H1 (cell line): ENCODE measurements around the gene GBF1. TPM values are rescaled to one million over a fixed set of nuclear protein-coding genes. Genes with fewer than 3 reads are reported as not detected.

Experiments
- CTCF ChIA-PET: fragments of 300-600 bp; sonication (Branson Sonifier 250); formaldehyde crosslinking; loops from one replicate; lab custom pipeline; 2021; ENCODE audit not compliant: partially characterized antibody; lab: Charles Lee
- POLR2A ChIA-PET: fragments of 300-600 bp; sonication (Branson Sonifier 250); formaldehyde crosslinking; loops from one replicate; lab custom pipeline; 2021; ENCODE audit warnings: inconsistent platforms; ENCODE audit not compliant: partially characterized antibody; lab: Charles Lee
- DNase-seq, 2 experiments: peaks; one replicate each; pipeline versions ENCODE4 v3.0.0 to v3.0.0-alpha.2; 2010 to 2022; ENCODE audit warnings: low spot score in 2 of 2, low read depth in 1 of 2, mixed read lengths in 1 of 2
- FAIRE-seq: peaks from 2 replicates; lab custom pipeline; 2011; peaks lifted over from hg19 to GRCh38; lab: Jason Lieb, UNC
- H2AFZ ChIP-seq: 2 replicates; pipeline ENCODE4 v1.8.1; 2012; ENCODE audit warnings: low read length, inconsistent platforms
- H2AK5ac ChIP-seq: 2 replicates; pipeline ENCODE4 v1.6.1; 2013; ENCODE audit warnings: low read depth, low read length
- H2BK120ac ChIP-seq: replicated peaks from 2 replicates; pipeline ENCODE3; 2013; ENCODE audit warnings: low read depth, low read length, inconsistent platforms
- H2BK12ac ChIP-seq: 2 replicates; pipeline ENCODE4 v1.6.1; 2013; ENCODE audit warnings: low read depth, low read length
- H2BK15ac ChIP-seq: 2 replicates; pipeline ENCODE4 v1.6.1; 2013; ENCODE audit warnings: low read length
- H2BK20ac ChIP-seq: 2 replicates; pipeline ENCODE4 v1.6.1; 2013; ENCODE audit warnings: low read length
- H2BK5ac ChIP-seq: 2 replicates; pipeline ENCODE4 v1.6.1; 2013; ENCODE audit warnings: low read depth, low read length
- H3K14ac ChIP-seq: 2 replicates; pipeline ENCODE4 v1.6.1; 2013; ENCODE audit warnings: inconsistent platforms; ENCODE audit not compliant: insufficient read length
- H3K18ac ChIP-seq: 2 replicates; pipeline ENCODE4 v1.6.1; 2013; ENCODE audit warnings: low read length; ENCODE audit errors: extremely low read depth
- H3K23ac ChIP-seq: 2 replicates; pipeline ENCODE4 v1.6.1; 2013; ENCODE audit warnings: inconsistent platforms; ENCODE audit not compliant: insufficient read length
- H3K23me2 ChIP-seq: 2 replicates; pipeline ENCODE4 v1.6.1; 2013; ENCODE audit warnings: low read depth, low read length
- H3K27ac ChIP-seq: 2 replicates; pipeline ENCODE4 v1.6.1; 2011; ENCODE audit warnings: low read depth, low read length, inconsistent platforms
- H3K27me3 ChIP-seq, 4 experiments: replicated peaks in 1 of 4; 1 replicate in 1 of 4; 2 replicates in 3 of 4; pipeline versions ENCODE4 v1.6.1 to v1.8.1; 2011 to 2013; ENCODE audit warnings: low read length in 3 of 4, mild to moderate bottlenecking in 3 of 4, inconsistent platforms in 2 of 4, mixed read lengths in 2 of 4, moderate library complexity in 1 of 4; ENCODE audit not compliant: control insufficient read depth in 3 of 4, insufficient read depth in 3 of 4; ENCODE audit errors: extremely low read depth in 1 of 4
- H3K36me3 ChIP-seq, 4 experiments: 2 replicates each; pipeline versions ENCODE4 v1.6.1 to v1.8.1; 2011 to 2013; ENCODE audit warnings: mild to moderate bottlenecking in 4 of 4, low read length in 3 of 4, moderate library complexity in 2 of 4, control low read depth in 1 of 4, inconsistent platforms in 1 of 4; ENCODE audit not compliant: insufficient read depth in 4 of 4, control insufficient read depth in 2 of 4
- H3K4ac ChIP-seq: replicated peaks from 2 replicates; pipeline ENCODE3; 2013; ENCODE audit warnings: low read length, low read depth, mixed read lengths, inconsistent platforms; ENCODE audit not compliant: insufficient read length
- H3K4me1 ChIP-seq, 4 experiments: replicated peaks in 1 of 4; 1 replicate in 1 of 4; 2 replicates in 3 of 4; pipeline versions ENCODE4 v1.6.1 to v1.8.1; 2011 to 2013; ENCODE audit warnings: low read length in 3 of 4, inconsistent platforms in 2 of 4, mixed read lengths in 1 of 4; ENCODE audit not compliant: insufficient read depth in 4 of 4, control insufficient read depth in 3 of 4
- H3K4me2 ChIP-seq, 2 experiments: 2 replicates each; pipeline versions ENCODE4 v1.6.1 to v1.8.1; 2011 to 2013; ENCODE audit warnings: low read depth in 2 of 2, low read length in 2 of 2, control low read depth in 1 of 2, inconsistent platforms in 1 of 2, mild to moderate bottlenecking in 1 of 2; ENCODE audit not compliant: insufficient read depth in 1 of 2
- H3K4me3 ChIP-seq, 4 experiments: fragments of 200-600, 300-600 bp in 1 of 4; sonication (generic), shearing (Covaris generic), sonication (Bioruptor Twin) in 1 of 4; 2 replicates each; pipeline versions ENCODE4 v1.5.1 to v1.8.1; 2011 to 2016; ENCODE audit warnings: low read length in 4 of 4, low read depth in 3 of 4, control low read depth in 2 of 4, inconsistent platforms in 2 of 4, mild to moderate bottlenecking in 2 of 4, mixed read lengths in 1 of 4, moderate library complexity in 1 of 4; ENCODE audit not compliant: insufficient read depth in 2 of 4; ENCODE audit errors: extremely low read depth in 1 of 4
- H3K56ac ChIP-seq: replicated peaks from 2 replicates; pipeline ENCODE3; 2013; ENCODE audit warnings: low read depth, mild to moderate bottlenecking, mixed read lengths, low read length, inconsistent platforms; ENCODE audit not compliant: insufficient read length
- H3K79me1 ChIP-seq: 2 replicates; pipeline ENCODE4 v1.6.1; 2013; ENCODE audit warnings: low read depth, low read length, control low read depth
- H3K79me2 ChIP-seq, 2 experiments: 2 replicates each; pipeline versions ENCODE4 v1.6.1 to v1.8.1; 2012 to 2013; ENCODE audit warnings: low read length in 2 of 2, mild to moderate bottlenecking in 2 of 2, inconsistent platforms in 1 of 2; ENCODE audit not compliant: insufficient read depth in 2 of 2, control insufficient read depth in 1 of 2
- H3K9ac ChIP-seq, 4 experiments: replicated peaks in 1 of 4; 1 replicate in 1 of 4; 2 replicates in 3 of 4; pipeline versions ENCODE4 v1.6.1 to v1.8.1; 2011 to 2013; ENCODE audit warnings: low read depth in 3 of 4, low read length in 3 of 4, control low read depth in 2 of 4, mild to moderate bottlenecking in 2 of 4, moderate library complexity in 2 of 4, inconsistent platforms in 1 of 4; ENCODE audit errors: extremely low read depth in 1 of 4
- H3K9me3 ChIP-seq, 2 experiments: 2 replicates each; pipeline versions ENCODE4 v1.6.1 to v1.8.1; 2012 to 2013; ENCODE audit warnings: mild to moderate bottlenecking in 2 of 2, moderate library complexity in 2 of 2, control low read depth in 1 of 2, inconsistent platforms in 1 of 2, low read depth in 1 of 2, low read length in 1 of 2, mixed read lengths in 1 of 2; ENCODE audit not compliant: insufficient read depth in 2 of 2
- H4K20me1 ChIP-seq, 2 experiments: replicated peaks in 1 of 2; 2 replicates each; pipeline versions ENCODE3 to v1.8.1; 2011 to 2013; ENCODE audit warnings: inconsistent platforms in 2 of 2, low read length in 2 of 2, mild to moderate bottlenecking in 1 of 2; ENCODE audit not compliant: insufficient read depth in 2 of 2, control insufficient read depth in 1 of 2
- H4K5ac ChIP-seq: 2 replicates; pipeline ENCODE4 v1.6.1; 2013; ENCODE audit warnings: low read length, low read depth, mixed read lengths, inconsistent platforms; ENCODE audit not compliant: insufficient read length
- H4K8ac ChIP-seq: 2 replicates; pipeline ENCODE4 v1.8.0; 2013; ENCODE audit warnings: mild to moderate bottlenecking, moderate library complexity, low read length, inconsistent platforms; ENCODE audit not compliant: insufficient read depth; ENCODE audit errors: extremely low read depth
- H4K91ac ChIP-seq: replicated peaks from 2 replicates; pipeline ENCODE3; 2013; ENCODE audit warnings: low read length, mixed read lengths, inconsistent platforms; ENCODE audit not compliant: insufficient read length
- BCL11A ChIP-seq, 2 experiments: IDR thresholded peaks; one replicate each; pipeline ENCODE4 v1.6.1; 2011; ENCODE audit warnings: low read depth in 2 of 2, low read length in 2 of 2, mild to moderate bottlenecking in 2 of 2
- CREB1 ChIP-seq: IDR thresholded peaks from 2 replicates; pipeline ENCODE4 v1.6.1; 2012; ENCODE audit warnings: inconsistent platforms
- HDAC6 ChIP-seq: IDR thresholded peaks from one replicate; pipeline ENCODE4 v1.7.1; 2012; ENCODE audit warnings: low read depth, mild to moderate bottlenecking, inconsistent platforms, low read length, moderate library complexity
- KDM1A ChIP-seq: fragments of 200-600, 300-600 bp; sonication (generic); IDR thresholded peaks from 2 replicates; pipeline ENCODE4 v1.7.1; 2016; ENCODE audit warnings: mild to moderate bottlenecking, low read length, borderline replicate concordance
- KDM4A ChIP-seq: IDR thresholded peaks from one replicate; pipeline ENCODE4 v1.7.1; 2012; ENCODE audit warnings: low read depth, mild to moderate bottlenecking, moderate library complexity, low read length, inconsistent platforms; ENCODE audit not compliant: severe bottlenecking
- NRF1 ChIP-seq: IDR thresholded peaks from 2 replicates; pipeline ENCODE4 v1.6.1; 2011; ENCODE audit warnings: mild to moderate bottlenecking, low read depth, low read length, improper control_type of control experiment
- RFX5 ChIP-seq: IDR thresholded peaks from 2 replicates; pipeline ENCODE4 v1.6.1; 2011; ENCODE audit warnings: low read depth, low read length, improper control_type of control experiment, borderline replicate concordance
- SAP30 ChIP-seq: fragments of 300-600 bp; sonication (generic); IDR thresholded peaks from 2 replicates; pipeline ENCODE4 v1.7.1; 2012; ENCODE audit warnings: low read length, moderate library complexity, mild to moderate bottlenecking, inconsistent platforms; ENCODE audit not compliant: insufficient read depth, insufficient replicate concordance
- SIN3A ChIP-seq, 2 experiments: IDR thresholded peaks in 1 of 2; conservative IDR thresholded peaks in 1 of 2; 2 replicates each; pipeline ENCODE4 v1.6.1; 2011 to 2012; ENCODE audit warnings: low read length in 2 of 2, improper control_type of control experiment in 1 of 2, low read depth in 1 of 2, mild to moderate bottlenecking in 1 of 2
- SRF ChIP-seq: IDR thresholded peaks from 2 replicates; pipeline ENCODE4 v1.6.1; 2011; ENCODE audit warnings: mild to moderate bottlenecking, low read depth, low read length, moderate library complexity
- WGBS, 2 experiments: shearing (Covaris generic) in 1 of 2; methylation state at CpG; one replicate each; pipeline versions ENCODE4 v1.1.6 to v1.1.7; 2013 to 2015; ENCODE audit warnings: low lambda C conversion rate in 2 of 2, mixed read lengths in 2 of 2, inconsistent platforms in 1 of 2, low coverage in 1 of 2, missing lambda C conversion rate in 1 of 2; ENCODE audit not compliant: insufficient replicate concordance in 2 of 2, insufficient coverage in 1 of 2, insufficient read length in 1 of 2; ENCODE audit errors: extremely low coverage in 1 of 2, missing lambda C conversion rate in 1 of 2; 5-methylcytosine and 5-hydroxymethylcytosine counted together
- polyA plus RNA-seq, 7 experiments: library from polyadenylated mRNA; depleted of rRNA in 3 of 7; stranded (reverse) in 5 of 7; unstranded in 2 of 7; fragments of >200 nt in 5 of 7; fragments of 200-250 nt in 2 of 7; gene quantifications; 1 replicate in 5 of 7; 2 replicates in 1 of 7; 4 replicates in 1 of 7; pipeline versions ENCODE4 v1.2.1 to v1.2.3, GENCODE V29; 2011 to 2013; ENCODE audit warnings: missing spikeins in 2 of 7, mixed read lengths in 2 of 7
- total RNA-seq: library from RNA; stranded (reverse); fragmentation: NEBNext Ultra II Directional; extraction: Animal tissue kit (Norgen Biotek cat#: 25700); gene quantifications from 2 replicates; pipeline ENCODE4 v1.2.1, GENCODE V29; 2021

GBF1 gene
- total and polyA plus RNA-seq, 2 of the 8 experiments (the other 6 are each of a cell fraction or from before 2014, with no cell fraction given) = 11.0 to 25.5 TPM

DNA sequence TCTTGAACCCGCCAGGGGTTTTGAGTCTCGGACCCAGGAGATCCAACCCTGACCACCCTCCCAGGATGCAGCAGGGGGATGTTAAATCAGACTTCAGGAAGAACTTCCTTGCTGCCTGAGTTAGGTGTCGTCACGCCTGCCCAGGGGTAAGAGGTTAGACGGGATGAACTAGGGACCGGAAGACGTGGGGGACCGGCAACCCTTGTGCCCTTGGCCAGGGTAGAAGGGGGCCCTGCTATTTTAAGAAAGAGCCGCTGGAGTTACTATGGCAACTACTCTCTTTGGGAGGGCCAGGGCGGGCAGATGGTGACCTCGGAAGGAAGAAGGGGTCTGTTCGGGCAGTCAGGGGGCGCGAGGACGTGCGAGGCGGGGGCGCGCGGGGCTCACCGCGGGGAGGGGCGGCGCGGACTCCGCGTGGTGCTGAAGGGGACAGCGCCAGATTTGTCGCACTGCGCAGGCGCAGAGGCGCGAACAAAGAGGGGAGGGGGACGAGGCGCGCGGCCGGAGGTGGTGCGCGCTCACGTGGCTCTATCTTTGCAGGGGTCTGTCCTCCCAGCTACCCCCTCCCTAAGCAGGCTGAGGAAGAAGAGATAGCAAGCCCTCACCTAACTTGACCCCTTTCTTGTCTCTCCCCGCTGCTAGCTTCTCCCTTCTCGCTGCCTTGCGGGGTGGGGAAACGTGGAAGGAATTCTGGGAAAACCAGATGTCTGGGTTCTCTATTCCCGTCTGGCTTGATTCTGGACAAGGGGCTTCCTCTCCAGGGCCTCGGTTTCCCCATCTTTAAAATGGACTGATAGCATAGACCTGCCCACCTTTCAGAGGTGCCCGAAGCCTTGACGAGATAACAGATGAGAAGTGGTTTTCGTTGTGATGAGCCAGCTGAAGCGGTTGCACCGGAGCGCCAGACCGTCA, 174.2 kb downstream of the GBF1 start:
- H2AK5ac ChIP-seq = no peak overlapping the region
- FAIRE-seq (no peak), DNase-seq (peak; percentile 50 to 98)
- H3K4me1 ChIP-seq = peaks cover 0 to 25% (median 10%) of the 10 kb centered on the region in 4 experiments; a peak in 5 of 7 replicates
- H2AFZ ChIP-seq = peak overlapping the region; percentile 77
- ChIA-PET POLR2A (interaction anchor here (0.6 to 7.9 kb wide), 11 partner anchors 8 to 207 kb away, joined by 3 to 56 read pairs (median 25); partner anchors contain the start of genes C10orf95, CUEDC2 and NFKB2), CTCF (interaction anchor here (0.6 to 9.5 kb wide), 16 partner anchors 10 to 1675 kb away, joined by 3 to 78 read pairs (median 14); partner anchors contain the start of genes C10orf95 and CUEDC2)
- peak overlapping the region; percentile 88 to 100 for H3K4me2 ChIP-seq
- H3K14ac ChIP-seq = no peak overlapping the region
- no peaks in the 10 kb centered on the region for H3K79me1 ChIP-seq
- H2BK5ac ChIP-seq = peak overlapping the region; percentile 81; the same call in 1 of the 2 replicates
- H2BK120ac ChIP-seq = no peak overlapping the region
- H3K36me3 ChIP-seq = 0 out of 8 replicates have a peak, but pooled peaks cover 0 to 3% (median 0%) of the 10 kb centered on the region in 4 experiments
- H3K4me3 ChIP-seq = peak overlapping the region; percentile 74 to 92 (median 80)
- H3K56ac ChIP-seq = no peak overlapping the region
- H3K23me2 ChIP-seq = peaks cover 32% of the 10 kb centered on the region
- H3K27ac ChIP-seq = no peak overlapping the region
- H4K5ac ChIP-seq = no peak overlapping the region
- H4K8ac ChIP-seq = no peak overlapping the region
- no peaks in the 10 kb centered on the region for H3K9me3 ChIP-seq
- no peak overlapping the region for H2BK20ac ChIP-seq
- no peak overlapping the region for H2BK15ac ChIP-seq
- peaks cover 2 to 9% of the 10 kb centered on the region in 2 experiments for H4K20me1 ChIP-seq
- H3K79me2 ChIP-seq = no peaks in the 10 kb centered on the region
- H3K27me3 ChIP-seq = no peaks in the 10 kb centered on the region
- WGBS, 2 experiments = 2% methylated on average over 21 of the region's 54 CpGs; no CpG with 5 or more reads in 1 of the 2 experiments
- 0 out of 2 replicates have a peak overlapping the region, but pooled peaks have one; percentile 95 for H2BK12ac ChIP-seq
- peak overlapping the region; percentile 5 for H4K91ac ChIP-seq
- H3K18ac ChIP-seq = peak overlapping the region; percentile 88; the same call in 1 of the 2 replicates
- H3K23ac ChIP-seq = no peak overlapping the region
- H3K4ac ChIP-seq = peak overlapping the region; percentile 50
- H3K9ac ChIP-seq = no peak overlapping the region; a peak in 2 of 7 replicates
- TF ChIP-seq HDAC6 (no peak), NRF1 (peak; percentile 92), KDM4A (peak; percentile 84), SAP30 (peak; percentile 46), RFX5 (no peak), SIN3A (conservative IDR thresholded peaks at IDR 0.05 in 1 of 2, IDR thresholded peaks at IDR 0.05 in 1 of 2; ENCODE audit: low read depth in 1 of 2, low read length in 2 of 2) (peak in 1 of 2 experiments; percentile 31; a peak in 1 of 4 replicates), BCL11A (IDR thresholded peaks at IDR 0.05; ENCODE audit: low read depth in 2 of 2, low read length in 2 of 2) (no peak), KDM1A (peak; percentile 70), SRF (no peak), CREB1 (peak; percentile 61; the same call in 1 of the 2 replicates)
